ENCODE measurements around the gene FECH.

FECH gene

DNA sequence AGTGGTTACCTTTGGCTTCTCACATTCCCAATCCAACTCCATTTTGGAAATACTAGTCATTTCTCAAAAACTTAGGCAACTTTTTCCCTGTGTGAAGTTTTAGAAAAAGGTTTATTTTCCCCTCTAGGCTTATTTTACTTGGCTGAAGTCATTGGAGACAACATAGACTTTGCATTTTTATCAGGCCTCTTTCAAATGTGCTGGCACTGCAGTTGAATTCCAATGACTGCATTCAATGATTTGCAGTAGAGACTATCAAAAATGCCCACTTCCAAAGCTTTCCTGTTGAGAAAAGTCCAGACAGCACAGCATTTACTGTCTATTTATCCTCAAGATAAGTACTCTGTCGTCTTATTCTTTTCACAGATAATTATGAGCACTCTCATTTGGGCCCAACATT is 81.3 kb downstream of the FECH start:
- no peaks in the 10 kb centered on the region for H3K79me2 ChIP-seq (ENCODE audit: insufficient read depth, low read length)
- TF ChIP-seq, protein P1, sequence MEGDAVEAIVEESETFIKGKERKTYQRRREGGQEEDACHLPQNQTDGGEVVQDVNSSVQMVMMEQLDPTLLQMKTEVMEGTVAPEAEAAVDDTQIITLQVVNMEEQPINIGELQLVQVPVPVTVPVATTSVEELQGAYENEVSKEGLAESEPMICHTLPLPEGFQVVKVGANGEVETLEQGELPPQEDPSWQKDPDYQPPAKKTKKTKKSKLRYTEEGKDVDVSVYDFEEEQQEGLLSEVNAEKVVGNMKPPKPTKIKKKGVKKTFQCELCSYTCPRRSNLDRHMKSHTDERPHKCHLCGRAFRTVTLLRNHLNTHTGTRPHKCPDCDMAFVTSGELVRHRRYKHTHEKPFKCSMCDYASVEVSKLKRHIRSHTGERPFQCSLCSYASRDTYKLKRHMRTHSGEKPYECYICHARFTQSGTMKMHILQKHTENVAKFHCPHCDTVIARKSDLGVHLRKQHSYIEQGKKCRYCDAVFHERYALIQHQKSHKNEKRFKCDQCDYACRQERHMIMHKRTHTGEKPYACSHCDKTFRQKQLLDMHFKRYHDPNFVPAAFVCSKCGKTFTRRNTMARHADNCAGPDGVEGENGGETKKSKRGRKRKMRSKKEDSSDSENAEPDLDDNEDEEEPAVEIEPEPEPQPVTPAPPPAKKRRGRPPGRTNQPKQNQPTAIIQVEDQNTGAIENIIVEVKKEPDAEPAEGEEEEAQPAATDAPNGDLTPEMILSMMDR (IDR thresholded peaks at IDR 0.05; ENCODE audit: insufficient read depth, low read length, poor library complexity, severe bottlenecking), result no peak
- TF ChIP-seq EZH2phosphoT487 (conservative IDR thresholded peaks at IDR 0.05; ENCODE audit: low read length), result no peak
- no peak overlapping the region for H2AFZ ChIP-seq (ENCODE audit: low read depth, low read length, severe bottlenecking)
- no peak overlapping the region for H3K9ac ChIP-seq (ENCODE audit: low read length)
- 0 out of 2 replicates have a peak, but pooled peaks cover 3% of the 10 kb centered on the region for H3K27me3 ChIP-seq (ENCODE audit: low read length)
- no peaks in the 10 kb centered on the region for H3F3A ChIP-seq (ENCODE audit: insufficient read depth)
- no peaks in the 10 kb centered on the region for H3K9me2 ChIP-seq (replicated peaks; ENCODE audit: insufficient read depth, low read length)
- no peaks in the 10 kb centered on the region for H3K9me3 ChIP-seq (ENCODE audit: insufficient read depth, low read length)
- H3K4me2 ChIP-seq (ENCODE audit: low read depth, low read length, poor library complexity, severe bottlenecking), result no peak overlapping the region
- H3K4me3 ChIP-seq (ENCODE audit: insufficient read depth, low read length, poor library complexity, severe bottlenecking), result no peak overlapping the region
- no peaks in the 10 kb centered on the region for H4K20me1 ChIP-seq (ENCODE audit: low read depth, low read length)
- no peak overlapping the region for H3K27ac ChIP-seq (ENCODE audit: low read depth, low read length)
- H3K36me3 ChIP-seq (ENCODE audit: low read length), result no peaks in the 10 kb centered on the region

DNA sequence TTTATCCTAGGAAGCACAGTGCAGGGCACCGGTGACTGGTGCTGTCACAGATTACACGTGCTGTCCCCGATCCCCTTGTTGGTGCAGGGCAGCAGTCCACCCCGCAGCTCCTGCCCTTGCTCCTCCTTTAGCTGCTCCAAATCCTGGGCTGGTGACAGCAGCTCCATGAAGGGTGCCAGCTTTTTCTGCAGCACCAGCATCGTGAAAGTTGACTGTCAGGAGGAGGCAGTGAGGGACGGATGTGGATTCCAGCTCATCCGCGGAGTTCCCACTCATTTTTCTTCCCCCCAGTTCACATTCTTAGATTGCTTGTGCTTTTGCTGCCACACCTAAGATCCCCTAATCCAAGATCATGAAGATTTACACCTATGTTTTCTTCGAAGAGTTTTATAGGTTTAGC is 83.9 kb downstream of the FECH start:
- H3K36me3 ChIP-seq (ENCODE audit: low read length), result no peaks in the 10 kb centered on the region
- H3F3A ChIP-seq (ENCODE audit: insufficient read depth), result no peaks in the 10 kb centered on the region
- H3K9ac ChIP-seq (ENCODE audit: low read length), result no peak overlapping the region
- no peaks in the 10 kb centered on the region for H4K20me1 ChIP-seq (ENCODE audit: low read depth, low read length)
- no peaks in the 10 kb centered on the region for H3K9me2 ChIP-seq (replicated peaks; ENCODE audit: insufficient read depth, low read length)
- H3K9me3 ChIP-seq (ENCODE audit: insufficient read depth, low read length), result no peaks in the 10 kb centered on the region
- no peak overlapping the region for H2AFZ ChIP-seq (ENCODE audit: low read depth, low read length, severe bottlenecking)
- no peaks in the 10 kb centered on the region for H3K79me2 ChIP-seq (ENCODE audit: insufficient read depth, low read length)
- no peak overlapping the region for H3K27ac ChIP-seq (ENCODE audit: low read depth, low read length)
- H3K27me3 ChIP-seq (ENCODE audit: low read length), result 0 out of 2 replicates have a peak, but pooled peaks cover 3% of the 10 kb centered on the region
- no peak overlapping the region for H3K4me3 ChIP-seq (ENCODE audit: insufficient read depth, low read length, poor library complexity, severe bottlenecking)
- H3K4me2 ChIP-seq (ENCODE audit: low read depth, low read length, poor library complexity, severe bottlenecking), result no peak overlapping the region
- no peak for TF ChIP-seq EZH2phosphoT487 (conservative IDR thresholded peaks at IDR 0.05; ENCODE audit: low read length)
- TF ChIP-seq, protein P1 (IDR thresholded peaks at IDR 0.05; ENCODE audit: insufficient read depth, low read length, poor library complexity, severe bottlenecking), result no peak

DNA sequence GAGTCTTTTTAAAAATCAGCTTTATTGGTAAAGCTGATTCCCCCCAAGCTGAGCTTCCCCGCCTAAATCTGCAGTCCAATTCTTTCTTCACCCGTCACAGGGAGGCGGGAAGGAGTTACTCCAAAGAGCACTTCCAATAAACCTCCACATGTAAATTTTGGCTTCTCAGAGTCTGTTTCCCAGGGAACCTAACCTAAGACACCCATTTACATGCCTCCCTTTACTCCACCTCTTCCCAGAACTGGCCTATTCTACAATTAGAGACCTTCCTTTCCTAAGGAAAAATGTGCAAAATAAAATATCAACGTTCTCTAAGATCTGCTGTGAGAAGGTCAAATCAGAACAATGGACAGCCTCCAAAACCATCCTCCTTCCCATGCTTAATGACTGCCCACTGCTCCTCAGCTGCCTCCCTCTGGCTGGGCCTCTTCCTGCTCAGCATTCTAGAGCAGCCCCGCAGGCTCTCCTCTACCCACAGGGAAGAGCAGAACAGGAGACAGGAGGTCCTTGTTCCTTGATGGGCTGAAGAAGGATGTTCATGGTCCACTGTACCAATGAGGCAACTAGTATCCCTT is 87.7 kb downstream of the FECH start:
- Histone ChIP-seq H2AFZ (ENCODE audit: low read depth, low read length, severe bottlenecking) (no peak overlapping the region), H3K9me2 (replicated peaks; ENCODE audit: insufficient read depth, low read length) (no peaks in the 10 kb centered on the region), H3K9ac (ENCODE audit: low read length) (no peak overlapping the region), H3K27ac (ENCODE audit: low read depth, low read length) (no peak overlapping the region), H3F3A (ENCODE audit: insufficient read depth) (no peaks in the 10 kb centered on the region), H3K4me3 (ENCODE audit: insufficient read depth, low read length, poor library complexity, severe bottlenecking) (no peak overlapping the region), H3K4me2 (ENCODE audit: low read depth, low read length, poor library complexity, severe bottlenecking) (no peak overlapping the region), H3K79me2 (ENCODE audit: insufficient read depth, low read length) (no peaks in the 10 kb centered on the region), H4K20me1 (ENCODE audit: low read depth, low read length) (no peaks in the 10 kb centered on the region), H3K36me3 (ENCODE audit: low read length) (no peaks in the 10 kb centered on the region), H3K27me3 (ENCODE audit: low read length) (no peaks in the 10 kb centered on the region), H3K9me3 (ENCODE audit: insufficient read depth, low read length) (no peaks in the 10 kb centered on the region)
- TF ChIP-seq EZH2phosphoT487 (conservative IDR thresholded peaks at IDR 0.05; ENCODE audit: low read length), result no peak
- TF ChIP-seq, protein P1 (IDR thresholded peaks at IDR 0.05; ENCODE audit: insufficient read depth, low read length, poor library complexity, severe bottlenecking), result no peak
